ENCODE data around the gene IL17REL. TPM values are rescaled to one million over a fixed set of nuclear protein-coding genes. Genes with fewer than 3 reads are reported as not detected.
"Not testable (repeated sequence)": the region's sequence is repeated elsewhere in the genome, so short reads cannot be mapped to it uniquely, and the experiment has no call there.

Gene IL17REL
- total RNA-seq, 1 donor from 2014 or later: not detected

GRCh38 chr22:49947296-49947622 lies 65.3 kb downstream of the IL17REL start:
- Histone ChIP-seq H3K36me3 (no peaks in the 10 kb centered on the region), H3K4me1 (peaks cover 39% of the 10 kb centered on the region), H3K27ac (no peak overlapping the region), H3K4me3 (no peak overlapping the region), H3K27me3 (no peaks in the 10 kb centered on the region), H3K9me3 (no peaks in the 10 kb centered on the region)
- DNase-seq (ENCODE audit: extremely low spot score in 2 of 2): no peak
- intact Hi-C loops (cut with DNase I): no loop called here
- TF ChIP-seq CTCF (IDR thresholded peaks at IDR 0.05) (no peak), POLR2AphosphoS5 (IDR thresholded peaks at IDR 0.05; ENCODE audit: insufficient read depth in 1 of 2, low read depth in 1 of 2) (no peak), POLR2A (IDR thresholded peaks at IDR 0.05) (no peak)

- H3K4me3 ChIP-seq: no peak overlapping the region
- H3K36me3 ChIP-seq: no peaks in the 10 kb centered on the region
- no peaks in the 10 kb centered on the region for H3K9me3 ChIP-seq
- H3K4me1 ChIP-seq: peaks cover 34% of the 10 kb centered on the region
- no peaks in the 10 kb centered on the region for H3K27me3 ChIP-seq
- intact Hi-C loops (cut with DNase I): no loop called here
- no peak for TF ChIP-seq CTCF (IDR thresholded peaks at IDR 0.05)
- no peak for TF ChIP-seq POLR2AphosphoS5 (IDR thresholded peaks at IDR 0.05; ENCODE audit: insufficient read depth in 1 of 2, low read depth in 1 of 2)
- no peak for TF ChIP-seq POLR2A (IDR thresholded peaks at IDR 0.05)
- H3K27ac ChIP-seq: no peak overlapping the region
- DNase-seq (ENCODE audit: extremely low spot score in 2 of 2): no peak
Measured at GRCh38 chr22:49946612-49947295, 65.8 kb downstream of the IL17REL start.

- H3K9me3 ChIP-seq; H3K4me3 ChIP-seq; H3K27me3 ChIP-seq; intact Hi-C loops (cut with DNase I); H3K36me3 ChIP-seq; H3K27ac ChIP-seq; DNase-seq (ENCODE audit: extremely low spot score in 2 of 2): not testable (repeated sequence)
- peaks cover 22% of the 10 kb centered on the region for H3K4me1 ChIP-seq
Measured at GRCh38 chr22:49945042-49945794, 67.3 kb downstream of the IL17REL start.

Small RNA genes within 50 kb of the gene (microRNA-seq; reads per million reads assigned to microRNA genes)
- gene MIR6821 (ENCODE audit: borderline number of aligned reads, borderline replicate concordance): not detected

Small RNA genes within 50 kb of the gene (small RNA-seq; reads per million reads assigned to genes)
- not detected for gene MIR6821

Other genes with a start within 250 kb of the IL17REL start
- gene BRD1, start 184.9 kb downstream of the IL17REL start, total RNA-seq: 35.1 TPM
- gene ZBED4, start 158.9 kb downstream of the IL17REL start, total RNA-seq: 9.1 TPM
- 21.4 TPM for gene ALG12, start 94.3 kb downstream of the IL17REL start, total RNA-seq
- 34.4 TPM for gene CRELD2, start 94.1 kb downstream of the IL17REL start, total RNA-seq
- 97.2 TPM for gene PIM3, start 52.0 kb downstream of the IL17REL start, total RNA-seq
- not detected for gene TTLL8, start 45.5 kb upstream of the IL17REL start, total RNA-seq
- gene MLC1, start 72.7 kb upstream of the IL17REL start, total RNA-seq: 29.2 TPM
- gene MOV10L1, start 77.2 kb upstream of the IL17REL start, total RNA-seq: 0.98 TPM
- 4.2 TPM for gene PANX2, start 158.0 kb upstream of the IL17REL start, total RNA-seq
- 40.3 TPM for gene TRABD, start 173.1 kb upstream of the IL17REL start, total RNA-seq
- 39.0 TPM for gene SELENOO, start 188.2 kb upstream of the IL17REL start, total RNA-seq
- 45.4 TPM for gene TUBGCP6, start 232.3 kb upstream of the IL17REL start, total RNA-seq
- 29.2 TPM for gene HDAC10, start 238.5 kb upstream of the IL17REL start, total RNA-seq
- 15.0 TPM for gene MAPK12, start 248.9 kb upstream of the IL17REL start, total RNA-seq